Measurements from ENCODE around the gene LDHA. TPM values are rescaled to one million over a fixed set of nuclear protein-coding genes. Genes with fewer than 3 reads are reported as not detected.

The LDHA gene
- total and polyA plus RNA-seq, 2 of the 13 experiments (the other 11 are each of a cell fraction or from before 2014, with no cell fraction given): 805 to 1,547 TPM

GRCh38 chr11:18384157-18384641, 10.2 kb upstream of the LDHA start (continued):
- TF ChIP-seq HOXA7 (CRISPR knock-in tag; IDR thresholded peaks at IDR 0.05) (no peak), ZNF564 (CRISPR knock-in tag; IDR thresholded peaks at IDR 0.05) (no peak), MAX (IDR thresholded peaks at IDR 0.05) (no peak; the same call in 1 of the 2 replicates), PAF1 (CRISPR knock-in tag; IDR thresholded peaks at IDR 0.05) (no peak), ZNF782 (CRISPR knock-in tag; IDR thresholded peaks at IDR 0.05; ENCODE audit: borderline replicate concordance) (no peak), MEF2D (CRISPR knock-in tag; IDR thresholded peaks at IDR 0.05) (peak; percentile 89), HOMEZ (CRISPR knock-in tag; IDR thresholded peaks at IDR 0.05; ENCODE audit: low read depth) (0 out of 2 replicates have a peak, but pooled peaks have one; percentile 22), PRDM10 (CRISPR knock-in tag; IDR thresholded peaks at IDR 0.05; ENCODE audit: low read depth) (no peak), ZNF781 (CRISPR knock-in tag; IDR thresholded peaks at IDR 0.05; ENCODE audit: borderline replicate concordance, not compliant biosample characterization) (no peak), BATF2 (CRISPR knock-in tag; IDR thresholded peaks at IDR 0.05) (no peak), PLSCR1 (CRISPR knock-in tag; IDR thresholded peaks at IDR 0.05; ENCODE audit: borderline replicate concordance) (no peak), TFAP4 (IDR thresholded peaks at IDR 0.05; ENCODE audit: borderline replicate concordance, low read depth) (no peak), ATF7-NPFF (CRISPR knock-in tag; IDR thresholded peaks at IDR 0.05; ENCODE audit: low read depth) (0 out of 2 replicates have a peak, but pooled peaks have one; percentile 25), ZNF660 (CRISPR knock-in tag; IDR thresholded peaks at IDR 0.05; ENCODE audit: borderline replicate concordance, low read depth) (no peak), ZNF746 (CRISPR knock-in tag; IDR thresholded peaks at IDR 0.05) (no peak), MTF2 (CRISPR knock-in tag; IDR thresholded peaks at IDR 0.05; ENCODE audit: borderline replicate concordance) (no peak), HMG20B (CRISPR knock-in tag; conservative IDR thresholded peaks at IDR 0.05) (no peak), FOXA3 (CRISPR knock-in tag; IDR thresholded peaks at IDR 0.05) (peak; percentile 56; the same call in 1 of the 2 replicates), MLLT10 (CRISPR knock-in tag; IDR thresholded peaks at IDR 0.05) (no peak), FOXP4 (CRISPR knock-in tag; IDR thresholded peaks at IDR 0.05) (peak; percentile 79)
